SK-N-SH (cell line): Measurements from ENCODE around the gene INTS1. TPM values are rescaled to one million over a fixed set of nuclear protein-coding genes. Genes with fewer than 3 reads are reported as not detected.

Experiments
- CTCF ChIA-PET: fragments of 300-600, 350-600 bp; formaldehyde crosslinking; extraction: SDS; loops from one replicate; lab custom pipeline; 2021; lab: Yijun Ruan, JAX
- POLR2A ChIA-PET: fragments of 350-600 bp; sonication (Branson Sonifier 250); formaldehyde crosslinking; extraction: SDS; loops from one replicate; lab custom pipeline; 2020; ENCODE audit warnings: antibody characterized with exemption, inconsistent platforms; lab: Yijun Ruan, JAX
- DNase-seq: peaks from one replicate; pipeline ENCODE4 v3.0.0; 2012
- H2AFZ ChIP-seq: fragments of 200-600 bp; sonication (generic); 2 replicates; pipeline ENCODE4 v1.8.1; 2016; ENCODE audit warnings: antibody characterized with exemption, mild to moderate bottlenecking, low read depth
- H3F3A ChIP-seq: fragments of 200-600 bp; sonication (generic); replicated peaks from 2 replicates; pipeline ENCODE3; 2016; ENCODE audit warnings: antibody characterized with exemption, mild to moderate bottlenecking; ENCODE audit not compliant: insufficient read depth
- H3K27ac ChIP-seq, 2 experiments: fragments of 200-500 bp in 1 of 2; fragments of 200-600 bp in 1 of 2; sonication (Bioruptor generic) in 1 of 2; sonication (generic), shearing (Covaris generic) in 1 of 2; 2 replicates each; pipeline versions ENCODE4 v1.5.1 to v1.6.1; 2014 to 2016; ENCODE audit warnings: low read depth in 2 of 2, inconsistent platforms in 1 of 2, low read length in 1 of 2, mild to moderate bottlenecking in 1 of 2, mixed read lengths in 1 of 2
- H3K27me3 ChIP-seq: fragments of 200-600 bp; sonication (generic), shearing (Covaris generic); 2 replicates; pipeline ENCODE4 v1.6.1; 2016; ENCODE audit warnings: mixed run types; ENCODE audit not compliant: insufficient read depth
- H3K36me3 ChIP-seq, 2 experiments: fragments of 200-500 bp in 1 of 2; fragments of 200-600 bp in 1 of 2; sonication (Bioruptor generic) in 1 of 2; sonication (generic) in 1 of 2; replicated peaks in 1 of 2; 2 replicates each; pipeline versions ENCODE3 to v1.5.1; 2014 to 2016; ENCODE audit warnings: low read length in 1 of 2, mild to moderate bottlenecking in 1 of 2; ENCODE audit not compliant: insufficient read depth in 2 of 2, control insufficient read depth in 1 of 2
- H3K4me1 ChIP-seq, 2 experiments: fragments of 200-500 bp in 1 of 2; fragments of 200-600 bp in 1 of 2; sonication (Bioruptor generic) in 1 of 2; sonication (generic), shearing (Covaris generic) in 1 of 2; 2 replicates each; pipeline versions ENCODE4 v1.5.1 to v1.6.1; 2014 to 2016; ENCODE audit warnings: low read depth in 1 of 2, low read length in 1 of 2, mixed run types in 1 of 2; ENCODE audit not compliant: insufficient read depth in 2 of 2, control insufficient read depth in 1 of 2
- H3K4me2 ChIP-seq: fragments of 200-600 bp; sonication (generic), shearing (Covaris generic); 2 replicates; pipeline ENCODE4 v1.6.1; 2017; ENCODE audit warnings: mixed run types
- H3K4me3 ChIP-seq, 2 experiments: fragments of 200-500 bp in 1 of 2; fragments of 200-600 bp in 1 of 2; sonication (Bioruptor generic) in 1 of 2; sonication (generic), shearing (Covaris generic) in 1 of 2; 2 replicates each; pipeline versions ENCODE4 v1.5.1 to v1.8.1; 2014 to 2016; ENCODE audit warnings: low read depth in 2 of 2, inconsistent platforms in 1 of 2, low read length in 1 of 2, mild to moderate bottlenecking in 1 of 2, mixed read lengths in 1 of 2, moderate library complexity in 1 of 2
- H3K79me2 ChIP-seq: fragments of 200-600 bp; sonication (generic); 2 replicates; pipeline ENCODE4 v1.8.1; 2017; ENCODE audit warnings: mild to moderate bottlenecking; ENCODE audit not compliant: insufficient read depth
- H3K9ac ChIP-seq: fragments of 200-600 bp; sonication (generic); 2 replicates; pipeline ENCODE4 v1.6.1; 2017; ENCODE audit warnings: mixed run types
- H3K9me2 ChIP-seq: fragments of 200-600 bp; sonication (generic); 2 replicates; pipeline ENCODE4 v1.6.1; 2017; ENCODE audit warnings: mixed run types
- H3K9me3 ChIP-seq: fragments of 200-600 bp; sonication (generic); 2 replicates; pipeline ENCODE4 v1.6.1; 2017; ENCODE audit warnings: mixed run types, mild to moderate bottlenecking, moderate library complexity
- H4K20me1 ChIP-seq: fragments of 200-600 bp; sonication (generic); 2 replicates; pipeline ENCODE4 v1.6.1; 2017; ENCODE audit warnings: mild to moderate bottlenecking, mixed run types; ENCODE audit not compliant: insufficient read depth
- CHD2 ChIP-seq: fragments of 150-350 bp; IDR thresholded peaks from 2 replicates; pipeline ENCODE4 v1.6.1; 2018; ENCODE audit warnings: low read length; ENCODE audit not compliant: partially characterized antibody
- ELF1 ChIP-seq: IDR thresholded peaks from 2 replicates; pipeline ENCODE4 v1.4.0; 2012
- EZH2phosphoT487 ChIP-seq: fragments of 200-600 bp; sonication (generic); IDR thresholded peaks from 2 replicates; pipeline ENCODE4 v1.6.1; 2017; ENCODE audit warnings: low read depth, mixed run types, mild to moderate bottlenecking, antibody characterized with exemption, moderate library complexity, borderline replicate concordance
- FOXJ3 ChIP-seq: sonication (generic); formaldehyde crosslinking; IDR thresholded peaks from 2 replicates; pipeline ENCODE4 v1.5.1; 2020; ENCODE audit warnings: mild to moderate bottlenecking, missing genetic modification reagents
- FOXM1 ChIP-seq: IDR thresholded peaks from 2 replicates; pipeline ENCODE4 v1.4.0; 2012; ENCODE audit warnings: low read depth, mild to moderate bottlenecking
- GABPA ChIP-seq: IDR thresholded peaks from 2 replicates; pipeline ENCODE4 v1.4.0; 2012; ENCODE audit warnings: low read depth, mild to moderate bottlenecking
- GATA2 ChIP-seq: sonication (generic); formaldehyde crosslinking; IDR thresholded peaks from 2 replicates; pipeline ENCODE4 v1.5.0; 2020; ENCODE audit warnings: mild to moderate bottlenecking, missing genetic modification reagents
- MAX ChIP-seq: IDR thresholded peaks from 2 replicates; pipeline ENCODE4 v1.4.0; 2012; ENCODE audit warnings: low read depth
- MEF2A ChIP-seq: IDR thresholded peaks from 2 replicates; pipeline ENCODE4 v1.4.0; 2012; ENCODE audit warnings: low read depth, borderline replicate concordance
- MXI1 ChIP-seq: IDR thresholded peaks from 2 replicates; pipeline ENCODE4 v1.6.1; 2012; ENCODE audit warnings: mild to moderate bottlenecking, low read depth, low read length, improper control_type of control experiment
- RCOR1 ChIP-seq: fragments of 150-350 bp; IDR thresholded peaks from 2 replicates; pipeline ENCODE4 v1.6.1; 2017; ENCODE audit warnings: antibody characterized with exemption, low read length
- RFX5 ChIP-seq: IDR thresholded peaks from 2 replicates; pipeline ENCODE4 v1.6.1; 2012; ENCODE audit warnings: mild to moderate bottlenecking, improper control_type of control experiment, low read length
- RXRA ChIP-seq: IDR thresholded peaks from 2 replicates; pipeline ENCODE4 v1.4.0; 2012; ENCODE audit warnings: low read depth, mild to moderate bottlenecking, borderline replicate concordance
- SIN3A ChIP-seq: IDR thresholded peaks from 2 replicates; pipeline ENCODE4 v1.6.1; 2012; ENCODE audit warnings: low read depth, mild to moderate bottlenecking, low read length, moderate library complexity, borderline replicate concordance
- SMC3 ChIP-seq: IDR thresholded peaks from 2 replicates; pipeline ENCODE4 v1.6.1; 2012; ENCODE audit warnings: low read depth, low read length, improper control_type of control experiment
- TAF1 ChIP-seq: IDR thresholded peaks from 2 replicates; pipeline ENCODE4 v1.6.1; 2012; ENCODE audit warnings: low read depth, mild to moderate bottlenecking, low read length, moderate library complexity, borderline replicate concordance
- TCF12 ChIP-seq: IDR thresholded peaks from 2 replicates; pipeline ENCODE4 v1.4.0; 2012
- TEAD4 ChIP-seq: IDR thresholded peaks from 2 replicates; pipeline ENCODE4 v1.4.0; 2012; ENCODE audit warnings: mild to moderate bottlenecking, borderline replicate concordance; ENCODE audit not compliant: insufficient read depth
- YY1 ChIP-seq: IDR thresholded peaks from 2 replicates; pipeline ENCODE4 v1.4.0; 2012; ENCODE audit warnings: low read depth, mild to moderate bottlenecking
- WGBS: methylation state at CpG from one replicate; pipeline ENCODE4 v1.1.6; 2017; ENCODE audit warnings: low lambda C conversion rate; 5-methylcytosine and 5-hydroxymethylcytosine counted together
- polyA plus RNA-seq, 3 experiments: library from polyadenylated mRNA; depleted of rRNA; stranded (reverse); fragments of >200 nt; gene quantifications; 2 replicates each; pipeline ENCODE4 v1.2.3, GENCODE V29; 2012
- TF ChIP-seq, protein P1 (sequence below): IDR thresholded peaks from 2 replicates; pipeline ENCODE4 v1.4.0; 2012; ENCODE audit warnings: low read depth, borderline replicate concordance
- TF ChIP-seq, protein P2 (sequence below): fragments of 150-350 bp; IDR thresholded peaks from 2 replicates; pipeline ENCODE4 v1.6.1; 2016; ENCODE audit warnings: mild to moderate bottlenecking, low read depth, low read length

INTS1 gene
- polyA plus RNA-seq, 1 of the 3 experiments (the other 2 are of a cell fraction): 48.1 TPM

DNA sequence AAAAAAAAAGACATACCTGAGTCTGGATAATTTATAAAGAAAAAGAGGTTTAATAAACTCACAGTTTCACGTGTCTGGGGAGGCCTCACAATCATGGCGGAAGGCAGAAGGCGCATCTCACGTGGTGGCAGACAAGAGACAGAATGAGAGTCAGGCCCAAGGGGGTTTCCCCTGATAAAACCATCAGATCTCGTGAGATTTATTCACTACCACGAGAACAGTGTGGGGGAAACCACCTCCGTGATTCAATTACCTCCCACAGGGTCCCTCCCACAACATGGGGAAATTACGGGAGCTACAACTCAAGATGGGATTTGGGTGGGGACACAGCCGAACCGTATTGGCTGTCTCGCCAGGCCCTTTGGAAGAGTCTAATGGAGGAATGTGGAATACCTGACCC, 17.3 kb upstream of the INTS1 start:
- Histone ChIP-seq H4K20me1 (no peaks in the 10 kb centered on the region), H3K9me3 (no peaks in the 10 kb centered on the region), H2AFZ (no peak overlapping the region), H3K79me2 (no peaks in the 10 kb centered on the region), H3K9me2 (no peaks in the 10 kb centered on the region), H3K4me2 (no peak overlapping the region), H3K9ac (no peak overlapping the region), H3K27me3 (no peaks in the 10 kb centered on the region), H3F3A (no peaks in the 10 kb centered on the region), H3K4me1 (peaks cover under 1 to 1% of the 10 kb centered on the region in 2 experiments; a peak in 2 of 4 replicates), H3K36me3 (no peaks in the 10 kb centered on the region), H3K27ac (no peak overlapping the region), H3K4me3 (no peak overlapping the region)
- ChIA-PET CTCF (no interaction called here), POLR2A (no interaction called here)
- TF ChIP-seq MEF2A: no peak
- no peak for TF ChIP-seq GABPA
- TF ChIP-seq CHD2: no peak
- TF ChIP-seq MAX: no peak
- no peak for TF ChIP-seq TAF1
- no peak for TF ChIP-seq YY1
- no peak for TF ChIP-seq SMC3
- TF ChIP-seq EZH2phosphoT487: no peak
- TF ChIP-seq ELF1: no peak
- DNase-seq: no peak
- WGBS: 75% methylated on average over 11 of the region's 11 CpGs

GRCh38 chr7:1520539-1521234, 16.5 kb upstream of the INTS1 start:
- no peak for TF ChIP-seq MEF2A
- no peak for TF ChIP-seq TEAD4
- TF ChIP-seq FOXM1: no peak
- TF ChIP-seq CHD2: no peak
- TF ChIP-seq RCOR1: no peak
- no peak for TF ChIP-seq MXI1
- no peak for TF ChIP-seq SIN3A
- TF ChIP-seq, protein P1, sequence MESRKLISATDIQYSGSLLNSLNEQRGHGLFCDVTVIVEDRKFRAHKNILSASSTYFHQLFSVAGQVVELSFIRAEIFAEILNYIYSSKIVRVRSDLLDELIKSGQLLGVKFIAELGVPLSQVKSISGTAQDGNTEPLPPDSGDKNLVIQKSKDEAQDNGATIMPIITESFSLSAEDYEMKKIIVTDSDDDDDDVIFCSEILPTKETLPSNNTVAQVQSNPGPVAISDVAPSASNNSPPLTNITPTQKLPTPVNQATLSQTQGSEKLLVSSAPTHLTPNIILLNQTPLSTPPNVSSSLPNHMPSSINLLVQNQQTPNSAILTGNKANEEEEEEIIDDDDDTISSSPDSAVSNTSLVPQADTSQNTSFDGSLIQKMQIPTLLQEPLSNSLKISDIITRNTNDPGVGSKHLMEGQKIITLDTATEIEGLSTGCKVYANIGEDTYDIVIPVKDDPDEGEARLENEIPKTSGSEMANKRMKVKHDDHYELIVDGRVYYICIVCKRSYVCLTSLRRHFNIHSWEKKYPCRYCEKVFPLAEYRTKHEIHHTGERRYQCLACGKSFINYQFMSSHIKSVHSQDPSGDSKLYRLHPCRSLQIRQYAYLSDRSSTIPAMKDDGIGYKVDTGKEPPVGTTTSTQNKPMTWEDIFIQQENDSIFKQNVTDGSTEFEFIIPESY: no peak
- no peak for TF ChIP-seq YY1
- no peak for TF ChIP-seq SMC3
- TF ChIP-seq RXRA: no peak
- no peak for TF ChIP-seq MAX
- no peak for TF ChIP-seq GATA2
- TF ChIP-seq FOXJ3 (CRISPR knock-in tag): no peak
- TF ChIP-seq, protein P2, sequence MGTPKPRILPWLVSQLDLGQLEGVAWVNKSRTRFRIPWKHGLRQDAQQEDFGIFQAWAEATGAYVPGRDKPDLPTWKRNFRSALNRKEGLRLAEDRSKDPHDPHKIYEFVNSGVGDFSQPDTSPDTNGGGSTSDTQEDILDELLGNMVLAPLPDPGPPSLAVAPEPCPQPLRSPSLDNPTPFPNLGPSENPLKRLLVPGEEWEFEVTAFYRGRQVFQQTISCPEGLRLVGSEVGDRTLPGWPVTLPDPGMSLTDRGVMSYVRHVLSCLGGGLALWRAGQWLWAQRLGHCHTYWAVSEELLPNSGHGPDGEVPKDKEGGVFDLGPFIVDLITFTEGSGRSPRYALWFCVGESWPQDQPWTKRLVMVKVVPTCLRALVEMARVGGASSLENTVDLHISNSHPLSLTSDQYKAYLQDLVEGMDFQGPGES: no peak
- no peak for TF ChIP-seq GABPA
- no peak for TF ChIP-seq EZH2phosphoT487
- TF ChIP-seq TCF12: no peak
- TF ChIP-seq RFX5: no peak
- no peak for TF ChIP-seq TAF1
- no peaks in the 10 kb centered on the region for H3K36me3 ChIP-seq
- no peak overlapping the region for H3K27ac ChIP-seq
- no peaks in the 10 kb centered on the region for H3K9me3 ChIP-seq
- H3K9ac ChIP-seq: no peak overlapping the region
- H3K9me2 ChIP-seq: no peaks in the 10 kb centered on the region
- no peaks in the 10 kb centered on the region for H3K79me2 ChIP-seq
- H3K27me3 ChIP-seq: no peaks in the 10 kb centered on the region
- H4K20me1 ChIP-seq: no peaks in the 10 kb centered on the region
- H3K4me3 ChIP-seq: no peak overlapping the region
- no peaks in the 10 kb centered on the region for H3F3A ChIP-seq
- POLR2A ChIA-PET: no interaction called here
- DNase-seq: no peak
- no peak overlapping the region for H2AFZ ChIP-seq
- H3K4me1 ChIP-seq: no peaks in the 10 kb centered on the region
- CTCF ChIA-PET: no interaction called here
- WGBS: 70% methylated on average over 27 of the region's 27 CpGs
- no peak overlapping the region for H3K4me2 ChIP-seq
